ENCODE results near the gene ATP13A4.

- TF ChIP-seq CTCF (IDR thresholded peaks at IDR 0.05) (no peak), POLR2A (IDR thresholded peaks at IDR 0.05) (no peak)
These were observed 34.0 kb downstream of the ATP13A4 start for GRCh38 chr3:193520738-193521137.
